NCI-H2227 (cell line): ENCODE results near the gene ADAMTS16.

ENCODE experiments used
- DNase-seq: peaks from one replicate; lab custom pipeline; 2025; ENCODE audit not compliant: unreplicated experiment; lab: John Stamatoyannopoulos, UW

The ADAMTS16 gene

GRCh38 chr5:5141339-5141599, 1.1 kb downstream of the ADAMTS16 start:
- DNase-seq, result no peak

- DNase-seq, result peak; percentile 72
Observed at GRCh38 chr5:5141625-5142525, 1.7 kb downstream of the ADAMTS16 start.

- DNase-seq, result no peak
Observed at GRCh38 chr5:5144441-5144840, 4.3 kb downstream of the ADAMTS16 start.

- no peak for DNase-seq
Observed at GRCh38 chr5:5145651-5146529, 5.8 kb downstream of the ADAMTS16 start.

GRCh38 chr5:5146530-5147160, 6.5 kb downstream of the ADAMTS16 start:
- DNase-seq, result no peak

- DNase-seq, result no peak
Observed at GRCh38 chr5:5149154-5149553, 9.0 kb downstream of the ADAMTS16 start.

- no peak for DNase-seq
Observed at GRCh38 chr5:5150667-5151066, 10.5 kb downstream of the ADAMTS16 start.

- no peak for DNase-seq
Observed at GRCh38 chr5:5154733-5155132, 14.6 kb downstream of the ADAMTS16 start.

GRCh38 chr5:5155617-5156016, 15.5 kb downstream of the ADAMTS16 start:
- no peak for DNase-seq

- DNase-seq, result no peak
Observed at GRCh38 chr5:5156471-5157082, 16.4 kb downstream of the ADAMTS16 start.

GRCh38 chr5:5158472-5158895, 18.4 kb downstream of the ADAMTS16 start:
- DNase-seq, result no peak

- DNase-seq, result no peak
Observed at GRCh38 chr5:5159282-5160103, 19.4 kb downstream of the ADAMTS16 start.

- DNase-seq, result no peak
Observed at GRCh38 chr5:5164163-5164562, 24.0 kb downstream of the ADAMTS16 start.

GRCh38 chr5:5165541-5166002, 25.4 kb downstream of the ADAMTS16 start:
- DNase-seq, result no peak

GRCh38 chr5:5169466-5169865, 29.3 kb downstream of the ADAMTS16 start:
- DNase-seq, result no peak

GRCh38 chr5:5178136-5178535, 38.0 kb downstream of the ADAMTS16 start:
- DNase-seq, result no peak

- DNase-seq, result no peak
Observed at GRCh38 chr5:5178580-5178979, 38.5 kb downstream of the ADAMTS16 start.

- no peak for DNase-seq
Observed at GRCh38 chr5:5179079-5179478, 38.9 kb downstream of the ADAMTS16 start.

- DNase-seq, result no peak
Observed at GRCh38 chr5:5179597-5179996, 39.5 kb downstream of the ADAMTS16 start.

GRCh38 chr5:5181650-5182324, 41.7 kb downstream of the ADAMTS16 start:
- no peak for DNase-seq
